Esophagus muscularis mucosa (tissue), 3 donors: Measurements from ENCODE around the gene FXR1.
"Not testable (repeated sequence)": the region's sequence is repeated elsewhere in the genome, so short reads cannot be mapped to it uniquely, and the experiment has no call there.

Experiments used
- POLR2A ChIP-seq: fragments of 450-650 bp; IDR thresholded peaks from one replicate; pipeline ENCODE4 v1.6.1; 2017; ENCODE audit warnings: antibody characterized with exemption, moderate library complexity, mild to moderate bottlenecking, low read depth
- POLR2AphosphoS5 ChIP-seq, 2 donors: sonication (generic); formaldehyde crosslinking; IDR thresholded peaks; one replicate each; pipeline ENCODE4 v1.6.1; 2017; ENCODE audit warnings: antibody characterized with exemption in 2 of 2
- TF ChIP-seq, protein P1 (sequence below), 3 experiments: fragments of 200-600 bp in 2 of 3; fragments of 450-650 bp in 1 of 3; sonication (generic) in 2 of 3; IDR thresholded peaks; one replicate each; pipeline ENCODE4 v1.5.1; 2017 to 2019; ENCODE audit warnings: antibody characterized with exemption in 3 of 3, mild to moderate bottlenecking in 2 of 3, moderate library complexity in 1 of 3

DNA sequence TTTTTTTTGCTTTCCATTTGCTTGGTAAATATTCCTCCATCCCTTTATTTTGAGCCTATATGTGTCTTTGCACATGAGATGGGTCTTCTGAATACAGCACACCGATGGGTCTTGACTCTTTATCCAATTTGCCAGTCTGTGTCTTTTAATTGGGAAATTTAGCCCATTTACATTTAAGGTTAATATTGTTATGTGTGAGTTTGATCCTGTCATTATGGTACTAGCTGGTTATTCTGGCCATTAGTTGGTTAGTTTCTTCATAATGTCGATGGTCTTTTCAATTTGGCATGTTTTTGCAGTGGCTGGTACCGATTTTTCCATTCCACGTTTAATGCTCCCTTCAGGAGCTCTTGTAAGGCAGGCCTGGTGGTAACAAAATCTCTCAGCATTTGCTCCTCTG, 89.9 kb downstream of the FXR1 start:
- TF ChIP-seq, protein P1, sequence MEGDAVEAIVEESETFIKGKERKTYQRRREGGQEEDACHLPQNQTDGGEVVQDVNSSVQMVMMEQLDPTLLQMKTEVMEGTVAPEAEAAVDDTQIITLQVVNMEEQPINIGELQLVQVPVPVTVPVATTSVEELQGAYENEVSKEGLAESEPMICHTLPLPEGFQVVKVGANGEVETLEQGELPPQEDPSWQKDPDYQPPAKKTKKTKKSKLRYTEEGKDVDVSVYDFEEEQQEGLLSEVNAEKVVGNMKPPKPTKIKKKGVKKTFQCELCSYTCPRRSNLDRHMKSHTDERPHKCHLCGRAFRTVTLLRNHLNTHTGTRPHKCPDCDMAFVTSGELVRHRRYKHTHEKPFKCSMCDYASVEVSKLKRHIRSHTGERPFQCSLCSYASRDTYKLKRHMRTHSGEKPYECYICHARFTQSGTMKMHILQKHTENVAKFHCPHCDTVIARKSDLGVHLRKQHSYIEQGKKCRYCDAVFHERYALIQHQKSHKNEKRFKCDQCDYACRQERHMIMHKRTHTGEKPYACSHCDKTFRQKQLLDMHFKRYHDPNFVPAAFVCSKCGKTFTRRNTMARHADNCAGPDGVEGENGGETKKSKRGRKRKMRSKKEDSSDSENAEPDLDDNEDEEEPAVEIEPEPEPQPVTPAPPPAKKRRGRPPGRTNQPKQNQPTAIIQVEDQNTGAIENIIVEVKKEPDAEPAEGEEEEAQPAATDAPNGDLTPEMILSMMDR (IDR thresholded peaks at IDR 0.05): not testable (repeated sequence)
- not testable (repeated sequence) for TF ChIP-seq POLR2A; POLR2AphosphoS5 (IDR thresholded peaks at IDR 0.05)
